HG03097 (cell line): Measurements from ENCODE around the gene POLR2E.

Experiments used
- ATAC-seq: cut with Tn5 transposase; IDR thresholded peaks from one replicate; pipeline ENCODE4 v1.9.1; 2021; ENCODE audit not compliant: unreplicated experiment, low FRiP score

The POLR2E gene

DNA sequence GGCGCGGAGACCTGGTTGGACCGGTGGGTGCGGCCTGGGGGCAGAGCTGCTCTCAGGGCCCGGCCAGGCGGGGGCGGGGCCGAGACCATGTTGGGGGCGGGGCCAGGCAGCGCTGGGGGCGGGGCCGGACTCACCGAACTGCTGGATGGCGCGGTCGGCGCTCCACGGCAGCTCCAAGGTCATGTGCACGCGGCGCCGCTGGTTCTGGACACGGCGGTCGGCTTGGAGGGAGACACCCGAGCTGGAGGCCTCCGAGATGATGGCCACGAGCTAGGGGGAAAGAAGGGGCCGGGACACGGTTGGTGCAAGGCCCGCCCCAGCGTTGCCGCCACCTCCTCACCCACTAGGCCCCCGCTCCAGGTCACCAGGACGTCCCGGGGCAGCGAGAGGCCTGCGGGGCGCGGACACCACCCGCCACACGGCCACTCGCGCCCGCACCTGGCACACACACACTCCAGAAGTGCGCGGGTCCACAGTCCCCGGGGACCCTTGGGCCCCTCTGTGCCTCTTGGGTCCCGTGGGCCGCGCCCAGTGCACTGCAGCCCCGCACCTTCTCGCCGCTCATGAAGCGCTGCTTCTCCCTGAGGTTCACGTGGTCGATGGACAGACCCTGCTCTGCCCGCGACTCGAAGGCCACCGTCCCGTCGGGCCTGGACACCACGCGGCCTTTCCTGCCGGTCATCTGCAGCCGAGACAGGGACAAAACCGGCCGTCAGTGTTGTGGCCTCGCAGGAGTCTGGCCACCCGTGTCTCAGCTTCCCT, 17.3 kb upstream of the POLR2E start:
- ATAC-seq: no peak

DNA sequence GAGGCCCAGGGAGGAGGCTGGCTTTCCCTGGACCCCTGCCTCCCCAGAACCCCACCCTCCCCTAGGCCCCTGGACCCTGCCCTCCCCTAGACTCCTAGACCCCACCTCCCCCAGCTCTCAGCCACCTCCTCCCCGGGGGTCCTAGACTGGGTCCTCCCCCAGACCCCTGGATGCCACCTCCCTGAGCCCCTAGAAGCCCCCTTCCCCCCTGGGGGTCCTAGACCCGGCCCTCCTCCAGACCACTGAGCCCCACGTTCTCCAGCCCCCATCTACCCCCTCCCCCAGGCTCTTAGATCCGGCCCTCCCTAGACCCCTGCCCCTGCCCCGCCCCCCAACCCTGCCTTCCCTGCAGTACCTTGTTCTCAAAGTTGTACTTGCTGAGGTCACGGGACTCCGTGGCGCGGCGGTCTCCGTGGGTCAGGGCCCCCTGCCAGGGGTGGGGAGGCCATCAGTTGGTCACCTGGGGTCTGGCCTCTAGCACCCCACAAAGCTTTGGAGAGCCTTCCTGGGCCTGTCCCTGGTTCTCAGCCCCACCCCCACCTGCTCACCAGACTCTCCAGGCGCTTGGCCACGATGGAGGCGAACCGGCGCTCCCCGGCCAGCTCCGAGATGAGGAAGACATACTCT, 16.6 kb upstream of the POLR2E start:
- ATAC-seq: no peak

DNA sequence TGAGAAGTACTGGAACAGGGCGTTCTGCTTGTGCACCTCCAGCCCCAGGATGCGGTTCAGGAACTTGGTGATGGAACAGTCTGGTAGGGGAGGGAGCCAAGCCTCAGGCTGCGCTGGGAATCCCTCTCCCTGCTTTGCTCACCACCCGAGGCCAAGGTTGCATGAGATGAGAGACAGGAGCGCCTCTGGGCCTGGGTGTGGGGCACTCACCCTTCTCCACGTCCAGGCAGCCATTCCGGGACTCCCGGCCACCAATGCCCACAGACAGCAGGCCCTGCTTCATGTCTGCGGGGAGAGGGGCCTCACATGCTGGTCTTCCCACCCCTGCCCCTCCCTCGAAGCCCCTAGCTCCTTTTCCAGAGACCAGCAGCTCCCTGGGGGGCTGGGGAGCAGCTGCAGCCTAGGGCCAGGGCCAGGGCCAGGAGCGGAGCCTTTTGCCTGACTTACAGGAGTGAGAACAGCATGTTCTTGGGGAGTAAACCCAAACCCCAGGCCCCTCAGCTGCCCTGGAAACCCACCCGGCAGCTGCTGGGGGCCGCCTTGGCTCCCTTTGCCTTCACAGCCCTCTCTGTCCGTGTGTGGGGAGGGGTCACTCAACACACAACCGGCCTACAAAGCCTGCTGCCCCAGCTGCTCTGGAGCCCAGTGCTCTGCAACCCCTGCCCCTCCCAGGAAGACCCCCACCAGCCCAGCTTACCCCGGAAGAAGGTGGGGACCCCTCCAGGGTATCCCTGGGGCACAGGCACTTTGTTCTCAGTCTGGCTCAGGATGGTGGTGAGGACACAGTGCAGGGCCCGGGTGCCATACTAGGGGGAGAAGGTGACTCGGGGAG, 15.8 kb upstream of the POLR2E start:
- ATAC-seq: no peak

DNA sequence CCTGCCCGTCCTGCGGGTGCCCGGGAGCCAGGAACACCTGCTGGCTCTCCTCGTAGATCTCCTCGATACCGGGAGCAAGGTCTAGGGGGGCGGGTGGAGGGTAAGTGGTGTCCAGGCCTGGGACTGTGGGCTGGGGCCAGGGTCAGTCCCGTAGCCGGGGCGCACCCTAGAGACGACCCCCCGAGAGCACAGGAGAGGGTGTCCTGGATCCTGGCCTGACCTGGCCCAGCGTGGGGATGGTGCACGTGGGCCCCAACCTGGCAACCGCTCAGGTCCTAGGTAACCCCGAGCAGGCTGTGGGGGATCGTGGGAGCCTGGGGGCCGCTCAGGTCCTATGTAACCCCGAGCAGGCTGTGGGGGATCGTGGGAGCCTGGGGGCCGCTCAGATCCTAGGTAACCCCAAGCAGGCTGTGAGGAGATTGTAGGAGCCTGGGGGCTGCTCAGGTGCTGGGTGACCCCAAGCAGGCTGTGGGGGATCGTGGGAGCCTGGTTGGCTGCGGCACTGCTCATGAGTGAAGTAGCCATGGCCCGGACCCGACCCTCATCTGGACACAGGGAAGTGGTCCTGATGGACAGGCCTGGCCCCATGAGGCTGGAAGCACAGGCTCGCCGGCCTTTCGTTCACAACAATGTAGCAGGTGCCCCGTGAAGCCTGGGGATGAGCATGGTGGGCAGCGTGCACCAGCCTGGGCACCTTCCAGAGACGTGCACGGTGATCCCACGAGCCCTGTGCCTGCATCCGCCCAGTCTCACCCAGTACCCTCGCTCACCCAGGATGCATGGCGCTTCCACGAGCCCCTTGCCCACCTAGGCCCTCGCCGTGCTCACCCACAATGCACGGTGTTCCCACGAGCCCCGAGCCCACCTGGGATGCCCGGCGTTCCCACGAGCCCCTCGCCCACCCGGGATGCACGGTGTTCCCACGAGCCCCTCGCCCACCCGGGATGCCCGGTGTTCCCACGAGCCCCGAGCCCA, 14.8 kb upstream of the POLR2E start:
- no peak for ATAC-seq

DNA sequence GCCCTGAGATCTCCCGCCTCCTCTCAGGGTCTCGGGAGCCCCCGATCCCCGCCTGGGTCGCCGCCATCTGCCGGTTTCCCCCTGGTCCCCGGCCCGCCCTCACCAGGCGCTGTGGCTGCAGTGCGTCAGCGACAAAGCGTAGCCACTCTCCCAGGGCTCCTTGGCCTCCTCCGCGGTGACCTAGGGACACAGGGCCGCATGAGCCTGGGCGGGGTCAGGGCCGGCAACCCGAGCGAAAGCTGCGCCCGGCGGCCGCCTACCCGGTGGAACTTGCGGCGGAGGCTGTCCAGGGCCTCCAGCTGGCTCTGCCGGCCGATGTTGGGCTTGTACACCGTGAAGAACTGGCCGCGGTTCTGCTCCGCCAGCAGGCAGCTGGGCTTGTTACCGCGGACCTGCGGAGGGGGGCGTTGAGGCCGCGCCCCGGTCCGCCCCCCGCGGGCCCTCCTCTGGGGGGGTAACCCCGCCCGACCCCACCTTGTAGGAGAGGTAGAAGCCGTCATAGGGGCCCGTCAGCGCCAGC, 13.9 kb upstream of the POLR2E start:
- no peak for ATAC-seq

DNA sequence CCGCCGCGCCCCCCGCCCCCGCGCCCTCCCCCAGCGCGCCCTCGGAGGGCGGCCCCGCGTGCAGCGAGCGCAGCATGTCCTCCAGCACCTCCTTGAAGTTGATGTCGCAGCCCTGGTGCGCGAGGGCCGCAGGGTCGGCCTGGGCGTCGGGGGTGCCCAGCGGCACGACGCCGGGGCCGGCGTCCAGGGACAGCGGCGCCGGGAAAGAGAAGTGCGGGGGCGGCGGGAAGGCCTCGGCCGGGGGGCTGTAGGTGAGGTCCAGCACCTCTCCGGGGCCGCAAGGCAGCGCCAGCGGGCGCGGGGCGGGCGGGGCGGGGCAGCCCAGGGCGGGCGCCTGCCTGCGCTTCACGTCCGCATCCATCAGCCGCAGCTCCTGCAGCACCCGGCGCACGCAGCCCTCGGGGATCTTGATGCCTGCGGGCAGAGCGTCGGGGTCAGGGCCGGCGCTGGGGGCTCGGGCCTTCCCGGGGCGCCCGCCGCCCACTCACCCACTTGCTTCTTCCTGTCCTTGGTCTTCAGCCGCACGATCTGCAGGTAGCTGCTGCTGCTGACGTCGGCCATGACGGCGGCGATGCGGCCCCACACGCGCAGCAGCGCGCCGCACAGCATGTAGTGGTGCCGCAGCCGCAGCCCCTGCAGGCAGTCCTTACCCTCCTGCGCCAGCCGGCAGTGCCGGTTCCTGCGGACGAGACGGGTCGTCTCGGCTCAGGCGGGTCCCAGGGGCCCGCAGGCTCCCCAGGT, 13.3 kb upstream of the POLR2E start:
- ATAC-seq: no peak

DNA sequence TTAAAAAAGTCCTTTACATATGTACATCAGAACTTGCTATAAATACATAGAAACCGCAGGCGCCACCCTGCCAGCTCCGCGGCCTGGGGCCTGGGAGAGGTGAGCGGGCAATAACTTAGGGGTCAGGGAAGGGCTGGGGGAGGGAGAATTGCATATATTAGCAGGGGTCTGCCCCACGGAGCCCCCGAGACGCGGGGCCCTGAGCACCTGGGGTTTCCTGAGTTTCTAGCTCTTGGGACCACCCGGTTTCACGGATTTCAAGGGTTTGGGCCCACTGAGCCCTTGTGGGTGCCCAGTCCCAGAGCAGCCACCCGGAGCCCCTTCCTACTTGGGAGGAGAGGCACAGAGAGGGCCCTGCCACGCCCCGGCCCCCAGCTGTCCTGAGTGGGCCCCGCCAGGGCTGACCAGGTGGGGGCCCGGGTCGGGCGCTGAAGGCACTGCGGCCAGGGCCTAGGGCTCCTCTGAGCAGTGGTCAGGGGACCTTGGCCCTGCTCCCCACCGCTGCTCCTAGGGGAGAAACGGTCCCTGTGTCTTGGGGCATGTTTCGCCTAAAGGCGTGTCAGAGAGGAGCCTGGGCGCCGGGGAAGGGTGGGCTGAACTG, 12.6 kb upstream of the POLR2E start:
- no peak for ATAC-seq

DNA sequence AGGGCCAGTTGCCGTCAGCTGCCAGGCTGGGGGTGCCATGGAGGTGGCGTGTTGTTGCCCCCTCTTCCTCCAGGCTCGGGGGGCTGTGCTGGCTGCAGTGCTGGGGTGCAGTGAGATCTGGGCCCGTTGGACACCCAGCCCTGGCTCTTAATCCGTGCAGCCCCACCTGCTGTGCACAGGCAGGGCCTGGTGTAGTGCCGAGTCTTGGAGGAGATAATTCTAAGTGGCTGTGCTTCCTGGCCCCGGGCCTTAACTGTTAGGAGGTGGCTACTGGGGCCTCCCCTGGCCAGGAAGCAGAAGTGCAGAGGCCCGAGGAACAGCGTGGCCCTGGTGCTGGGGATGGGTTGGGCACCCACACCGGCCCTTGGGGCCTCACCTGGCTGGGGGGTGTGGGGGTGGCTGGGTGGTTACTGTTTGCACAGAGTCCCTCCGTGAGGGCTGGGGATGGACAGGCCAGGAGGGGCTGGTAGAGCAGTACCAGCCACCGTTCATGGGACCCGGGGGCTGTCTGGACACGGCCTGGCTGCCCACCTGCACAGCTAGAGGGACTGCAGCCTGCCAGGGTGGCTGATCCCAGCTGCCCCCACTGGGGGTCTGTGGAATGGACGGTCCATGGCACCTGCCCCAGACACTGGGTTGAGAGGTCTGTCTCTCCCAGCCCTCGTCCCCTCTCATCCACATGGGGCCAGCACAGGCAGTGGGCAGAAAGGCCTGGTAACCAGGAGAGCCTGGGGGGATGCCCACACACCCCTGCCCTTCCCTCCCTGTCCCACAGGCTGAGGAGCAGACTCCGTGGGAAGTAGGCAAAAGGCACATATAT, 11.9 kb upstream of the POLR2E start:
- no peak for ATAC-seq

DNA sequence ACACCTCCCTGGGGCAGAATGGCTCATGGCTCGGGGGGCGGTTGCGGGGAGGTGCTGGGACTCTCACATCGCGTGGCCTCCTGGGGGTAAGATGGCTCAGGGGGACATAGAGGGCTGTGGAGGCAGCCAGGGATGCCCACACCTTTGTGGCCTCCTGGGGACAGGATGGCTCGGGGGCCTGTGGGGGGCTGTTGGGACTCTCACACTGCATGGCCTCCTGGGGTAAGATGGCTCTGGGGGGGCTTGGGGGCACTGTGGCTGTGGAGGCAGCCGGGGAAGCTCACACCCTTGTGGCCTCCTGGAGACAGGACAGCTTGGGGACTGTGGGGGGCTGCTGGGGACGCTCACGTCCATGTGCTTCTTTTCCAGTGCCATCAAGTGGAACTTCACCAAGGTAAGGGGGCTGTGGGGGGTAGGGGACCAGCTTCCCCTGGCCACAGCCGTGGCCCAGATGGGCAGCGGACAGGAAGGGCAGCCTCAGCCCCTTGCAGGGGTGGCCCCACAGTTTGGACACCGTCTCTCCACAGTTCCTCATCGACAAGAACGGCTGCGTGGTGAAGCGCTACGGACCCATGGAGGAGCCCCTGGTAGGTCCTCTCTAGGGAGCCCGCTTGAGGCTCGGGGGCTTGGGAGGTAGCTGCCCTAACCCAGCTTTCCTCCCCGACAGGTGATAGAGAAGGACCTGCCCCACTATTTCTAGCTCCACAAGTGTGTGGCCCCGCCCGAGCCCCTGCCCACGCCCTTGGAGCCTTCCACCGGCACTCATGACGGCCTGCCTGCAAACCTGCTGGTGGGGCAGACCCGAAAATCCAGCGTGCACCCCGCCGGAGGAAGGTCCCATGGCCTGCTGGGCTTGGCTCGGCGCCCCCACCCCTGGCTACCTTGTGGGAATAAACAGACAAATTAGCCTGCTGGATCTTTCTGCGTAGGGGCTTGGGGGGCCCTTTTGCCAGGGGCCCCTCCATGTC, 11.0 kb upstream of the POLR2E start:
- no peak for ATAC-seq

DNA sequence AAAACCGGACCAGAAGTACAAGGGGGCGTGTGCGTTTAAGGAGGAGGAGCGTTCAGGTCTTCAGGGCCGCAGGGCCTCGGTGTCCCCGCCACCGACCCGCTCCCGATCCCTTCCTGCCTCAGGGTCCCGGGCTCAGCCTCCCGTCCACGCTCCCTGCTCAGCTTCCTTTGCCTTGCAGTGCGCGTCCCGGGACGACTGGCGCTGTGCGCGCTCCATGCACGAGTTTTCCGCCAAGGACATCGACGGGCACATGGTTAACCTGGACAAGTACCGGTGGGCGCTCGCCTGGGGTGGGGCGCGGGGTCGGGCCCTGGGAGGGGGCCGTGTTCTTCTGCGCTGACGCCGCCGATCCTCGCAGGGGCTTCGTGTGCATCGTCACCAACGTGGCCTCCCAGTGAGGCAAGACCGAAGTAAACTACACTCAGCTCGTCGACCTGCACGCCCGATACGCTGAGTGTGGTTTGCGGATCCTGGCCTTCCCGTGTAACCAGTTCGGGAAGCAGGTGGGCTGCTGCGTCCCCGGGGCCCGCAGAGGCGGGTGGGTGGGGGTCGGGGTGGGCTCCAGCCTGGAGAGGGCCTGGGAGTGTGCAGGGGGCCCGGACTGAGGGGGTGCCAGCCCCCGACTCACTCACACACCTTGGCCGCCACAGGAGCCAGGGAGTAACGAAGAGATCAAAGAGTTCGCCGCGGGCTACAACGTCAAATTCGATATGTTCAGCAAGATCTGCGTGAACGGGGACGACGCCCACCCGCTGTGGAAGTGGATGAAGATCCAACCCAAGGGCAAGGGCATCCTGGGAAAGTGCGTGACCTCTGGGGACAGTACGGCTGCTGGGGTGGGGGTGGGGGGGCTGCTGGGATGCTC, 10.1 kb upstream of the POLR2E start:
- ATAC-seq: no peak

DNA sequence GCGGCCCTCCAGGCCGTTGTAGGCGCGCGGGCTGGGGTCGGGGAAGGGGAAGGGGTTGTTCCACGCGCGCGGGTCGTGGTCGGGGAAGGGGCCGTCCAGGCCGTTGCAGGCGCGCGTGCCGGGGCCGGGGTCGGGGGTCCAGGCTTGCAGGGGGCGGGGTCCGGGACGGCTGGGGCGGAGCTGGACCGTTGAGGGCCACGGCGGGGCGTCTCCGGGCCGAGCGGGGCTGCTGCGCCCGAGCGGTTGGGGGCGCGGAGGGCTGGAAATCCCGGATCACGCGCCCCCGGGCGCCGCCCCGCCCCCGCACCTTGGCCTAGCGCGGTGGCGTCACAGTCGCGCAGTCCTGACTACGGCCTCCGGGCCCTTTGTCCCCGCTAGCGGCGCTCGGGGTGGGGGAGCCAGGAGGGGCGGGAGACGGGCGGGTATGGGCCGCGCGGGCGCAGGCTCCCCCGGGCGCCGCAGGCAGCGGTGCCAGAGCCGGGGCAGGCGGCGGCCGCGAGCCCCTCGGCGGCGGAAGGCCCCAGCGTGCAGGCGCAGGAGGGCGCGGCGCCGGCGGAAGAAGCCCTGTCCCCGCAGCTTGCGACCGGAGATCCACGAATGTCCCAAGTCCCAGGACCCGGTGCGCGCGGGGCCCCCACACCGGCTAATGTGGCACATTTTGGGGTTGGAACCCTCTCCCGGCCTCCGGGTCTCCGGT, 9.3 kb upstream of the POLR2E start:
- peak; percentile 15 for ATAC-seq

DNA sequence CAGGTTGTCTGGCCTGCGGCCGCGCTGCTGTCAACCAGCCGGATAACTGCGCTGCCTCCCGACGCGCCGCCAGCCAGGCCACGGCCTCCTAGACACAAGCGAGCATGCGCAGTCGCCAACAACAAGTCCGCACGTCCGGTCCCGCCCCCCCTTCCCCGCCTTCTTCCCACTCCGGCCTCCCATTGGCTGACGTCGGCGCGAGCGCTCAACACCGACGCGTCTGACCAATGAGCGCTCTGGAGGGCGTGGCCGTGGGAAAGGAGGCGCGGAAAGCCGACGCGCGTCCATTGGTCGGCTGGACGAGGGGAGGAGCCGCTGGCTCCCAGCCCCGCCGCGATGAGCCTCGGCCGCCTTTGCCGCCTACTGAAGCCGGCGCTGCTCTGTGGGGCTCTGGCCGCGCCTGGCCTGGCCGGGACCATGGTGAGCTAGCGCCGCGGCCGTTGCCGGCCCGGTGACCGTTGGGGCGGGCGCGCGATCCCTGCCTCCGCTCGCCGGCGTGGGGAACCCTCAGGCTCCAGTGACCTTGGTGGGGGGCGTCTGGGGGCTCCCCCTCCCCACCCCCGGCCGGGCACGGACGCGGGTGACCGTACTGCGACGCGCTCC, 8.6 kb upstream of the POLR2E start, which contains the start of gene GPX4:
TSS of gene GPX4 (plus strand) at position 287 of the 603 bp plus-strand sequence. CDS start at position 337, 50 bp downstream.
- peak; percentile 66 for ATAC-seq

DNA sequence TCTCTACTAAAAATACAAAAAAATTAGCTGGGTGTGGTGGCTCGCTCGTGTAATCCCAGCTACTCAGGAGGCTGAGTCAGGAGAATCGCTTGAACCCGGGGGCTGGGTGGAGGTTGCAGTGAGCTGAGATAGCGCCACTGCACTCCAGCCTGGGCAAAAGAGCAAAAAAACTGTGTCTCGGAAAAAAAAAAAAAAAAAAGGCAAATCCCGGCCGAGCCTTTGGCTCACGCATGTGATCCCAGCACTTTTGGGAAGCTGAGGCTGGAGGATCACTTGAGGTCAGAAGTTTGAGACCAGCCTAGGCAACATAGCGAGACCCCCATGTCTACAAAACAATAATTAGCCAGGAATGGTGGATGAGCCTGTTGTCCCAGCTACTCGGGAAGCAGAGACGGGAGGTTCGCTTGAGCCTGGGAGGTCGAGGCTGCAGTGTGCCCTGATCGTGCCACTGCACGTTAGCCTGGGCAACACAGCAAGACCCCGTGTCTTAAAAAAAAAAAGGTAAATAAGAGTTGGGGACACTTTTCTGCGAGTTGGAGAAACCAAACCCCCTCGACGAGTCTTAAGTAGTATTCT, 8.0 kb upstream of the POLR2E start:
- no peak for ATAC-seq

DNA sequence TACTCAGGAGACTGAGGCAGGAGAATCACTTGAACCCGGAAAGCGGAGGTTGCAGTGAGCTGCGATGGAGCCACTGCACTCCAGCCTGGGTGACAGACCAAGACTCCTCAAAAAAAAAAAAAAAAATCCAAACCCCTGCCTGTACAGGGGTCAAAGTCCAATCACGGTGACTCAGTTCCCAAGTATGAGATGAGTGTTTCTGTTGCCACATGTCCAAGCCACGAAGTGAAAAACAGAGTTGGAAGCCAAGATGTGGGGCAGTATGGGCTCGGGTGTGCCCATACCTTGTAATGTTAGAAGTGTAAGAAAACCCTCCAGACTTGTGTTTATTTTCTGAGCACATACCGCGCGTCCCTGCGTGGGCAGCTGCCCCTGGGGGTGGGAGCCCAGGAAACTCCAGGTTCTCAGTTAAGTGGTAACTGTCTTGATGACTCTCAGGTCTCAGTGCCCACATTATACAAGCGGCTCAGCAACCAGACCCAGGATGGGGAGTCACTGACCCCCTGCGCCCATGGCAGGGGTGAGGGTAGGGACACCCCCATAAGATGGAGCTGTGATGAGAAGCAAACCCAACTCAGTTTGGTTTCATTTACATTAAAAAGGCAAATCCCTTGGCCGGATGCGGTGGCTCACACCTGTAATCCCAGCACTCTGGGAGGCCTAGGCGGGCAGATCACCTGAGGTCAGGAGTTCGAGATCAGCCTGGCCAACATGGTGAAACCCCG, 7.4 kb upstream of the POLR2E start:
- no peak for ATAC-seq
